NCI-H748 (cell line): Measurements from ENCODE around the gene MICA.
"Not testable (repeated sequence)": the region's sequence is repeated elsewhere in the genome, so short reads cannot be mapped to it uniquely, and the experiment has no call there.

Source experiments
- DNase-seq: peaks from one replicate; lab custom pipeline; 2025; ENCODE audit not compliant: unreplicated experiment; lab: John Stamatoyannopoulos, UW

Gene MICA

DNA sequence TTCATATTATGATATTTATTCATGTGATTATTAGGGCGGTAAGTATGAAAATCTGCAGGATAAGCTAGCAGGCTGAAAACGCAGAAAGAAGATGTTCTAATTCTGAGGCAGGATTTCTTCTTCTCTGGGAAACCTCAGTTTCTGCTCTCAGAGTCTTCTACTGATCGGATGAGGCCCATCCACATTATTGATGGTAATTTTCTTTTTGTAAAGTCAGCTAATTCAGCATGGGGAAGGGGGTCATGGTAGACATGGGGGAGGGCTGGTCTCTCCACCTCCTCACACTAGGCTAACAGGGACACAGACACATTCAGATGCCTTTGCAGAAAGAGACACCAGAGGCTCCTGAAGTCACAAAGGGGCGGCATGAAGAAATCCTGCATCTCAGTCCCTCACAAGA is 21.7 kb upstream of the MICA start:
- DNase-seq: no peak

DNA sequence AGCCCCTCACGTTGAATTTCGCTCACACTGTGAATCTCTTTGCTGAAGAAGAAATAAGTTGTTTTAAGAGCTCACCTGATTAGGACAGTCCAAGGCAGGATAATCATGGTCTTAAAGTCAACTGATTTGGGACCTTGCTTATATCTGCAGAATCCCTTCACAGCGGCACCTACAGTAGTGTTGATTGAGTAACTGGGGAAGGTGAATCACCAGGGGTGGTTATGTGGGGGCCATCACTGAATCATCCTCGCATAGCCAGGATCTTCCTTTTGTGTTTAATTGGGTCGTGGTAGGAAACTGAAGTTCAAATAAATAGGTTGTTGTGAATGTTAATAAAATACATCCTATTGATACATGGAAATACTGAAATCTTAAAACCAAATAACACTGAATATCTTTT is 20.2 kb upstream of the MICA start:
- no peak for DNase-seq

DNA sequence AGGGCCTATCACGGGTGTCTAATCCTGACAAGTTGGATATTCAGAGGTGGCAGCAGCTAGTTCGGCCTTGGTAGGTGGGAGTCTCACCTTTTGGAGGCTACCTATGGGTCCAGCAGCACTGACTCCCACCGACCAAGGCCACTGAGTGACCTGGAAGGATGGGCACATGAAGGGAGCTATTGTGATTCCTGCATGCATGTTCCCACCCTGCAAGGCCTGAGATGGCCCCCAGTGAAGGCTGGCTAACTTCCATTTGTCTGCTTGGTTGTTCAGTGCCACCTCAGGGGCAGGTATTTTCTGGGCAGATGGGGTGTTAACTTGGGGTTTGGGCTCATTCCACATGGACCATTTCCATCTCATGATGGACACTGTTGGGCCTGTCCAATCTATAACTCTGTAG is 18.4 kb upstream of the MICA start:
- DNase-seq: no peak

DNA sequence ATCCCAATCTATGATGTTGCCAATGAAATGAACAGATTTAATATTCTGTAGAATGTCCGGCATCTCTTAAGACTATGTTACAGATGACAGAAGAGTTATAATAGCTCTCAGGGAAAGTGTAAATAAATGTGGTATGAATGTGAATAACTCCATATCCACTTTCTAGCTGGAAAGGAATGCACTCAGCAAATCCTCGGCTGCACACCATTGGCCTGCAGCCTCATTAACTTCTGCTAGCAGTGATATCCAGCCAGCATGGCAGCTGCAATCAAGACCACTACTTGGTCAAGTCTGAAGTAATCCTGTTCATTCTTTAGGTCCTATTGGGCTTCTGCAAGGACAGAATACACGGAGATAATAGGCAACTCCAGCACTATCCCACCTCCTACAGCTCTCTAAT is 17.3 kb upstream of the MICA start:
- no peak for DNase-seq

DNA sequence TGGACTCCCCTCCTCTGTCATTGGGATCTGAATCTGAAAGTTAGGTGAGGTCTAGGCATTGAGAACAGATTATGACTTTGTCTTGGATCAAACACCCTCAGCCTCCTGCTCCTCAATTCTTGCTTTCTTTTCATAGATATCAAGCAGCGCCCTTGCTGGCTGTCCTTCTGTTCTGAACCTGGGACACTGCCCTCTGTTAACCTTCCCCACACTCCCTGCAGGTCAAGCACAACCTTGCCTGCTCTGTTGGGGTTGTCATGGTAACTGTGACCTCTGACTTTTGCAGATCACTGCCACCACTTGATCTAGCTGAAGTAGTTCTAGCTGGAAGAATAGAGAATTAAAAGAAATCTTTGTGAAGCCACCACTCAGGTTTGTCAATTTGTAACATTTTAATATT is 16.4 kb upstream of the MICA start:
- no peak for DNase-seq

DNA sequence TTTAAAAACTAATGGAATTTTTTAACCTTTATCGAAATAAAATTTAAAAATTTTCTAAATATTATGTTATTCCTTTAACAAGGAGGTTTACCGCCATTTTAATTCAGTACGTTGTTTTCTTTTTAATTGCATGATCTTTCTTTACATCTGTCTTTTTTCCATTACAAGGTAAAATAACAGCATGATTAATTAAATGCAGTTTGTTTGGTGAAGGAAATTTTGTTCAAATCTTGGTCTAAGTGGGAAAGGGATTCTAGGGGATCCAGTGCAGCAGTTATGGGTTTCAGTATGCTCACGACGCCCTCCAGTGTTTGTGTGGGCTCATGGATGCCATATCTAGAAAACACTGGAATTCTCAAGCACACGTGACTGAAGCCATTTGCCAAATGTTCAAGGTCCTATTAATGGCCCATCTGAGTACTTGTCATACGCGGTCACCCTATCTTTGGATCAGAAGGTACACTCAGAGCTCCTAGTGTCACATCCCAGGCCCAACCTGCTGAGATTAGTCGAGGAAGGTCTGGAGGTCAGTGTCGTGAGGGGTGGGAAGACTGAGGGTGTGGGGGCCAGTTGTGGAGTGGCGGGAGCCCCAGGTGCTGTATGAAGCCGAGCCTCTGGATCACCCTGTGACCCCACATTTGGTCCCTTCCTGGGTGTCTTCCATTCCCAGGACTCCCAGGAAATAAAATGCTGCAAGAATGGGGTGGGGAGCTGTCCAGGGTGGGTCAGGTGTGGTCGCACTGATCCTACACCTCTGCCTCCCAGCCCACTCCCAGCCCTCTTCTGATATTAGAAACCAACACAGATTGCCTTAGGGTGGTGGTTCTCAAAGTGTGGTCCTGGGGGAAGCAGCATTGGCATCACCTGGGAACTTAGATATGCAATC is 14.2 kb upstream of the MICA start:
- DNase-seq: not testable (repeated sequence)

DNA sequence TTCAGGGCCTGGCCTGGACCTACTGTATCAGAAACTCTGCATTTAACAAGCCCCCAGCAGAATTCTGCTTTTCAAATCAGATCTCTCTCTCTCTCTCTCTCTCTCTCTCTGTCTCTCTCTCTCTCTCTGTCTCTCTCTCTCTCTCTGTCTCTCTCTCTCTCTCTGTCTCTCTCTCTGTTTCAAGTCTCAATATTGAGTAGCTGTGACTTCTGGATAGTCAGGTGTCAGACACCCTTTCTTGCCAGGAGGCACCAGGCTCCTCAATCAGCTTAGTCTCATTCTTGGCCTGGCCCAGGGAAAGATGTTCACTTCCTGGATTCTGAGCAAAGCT is 13.6 kb upstream of the MICA start:
- DNase-seq: not testable (repeated sequence)

DNA sequence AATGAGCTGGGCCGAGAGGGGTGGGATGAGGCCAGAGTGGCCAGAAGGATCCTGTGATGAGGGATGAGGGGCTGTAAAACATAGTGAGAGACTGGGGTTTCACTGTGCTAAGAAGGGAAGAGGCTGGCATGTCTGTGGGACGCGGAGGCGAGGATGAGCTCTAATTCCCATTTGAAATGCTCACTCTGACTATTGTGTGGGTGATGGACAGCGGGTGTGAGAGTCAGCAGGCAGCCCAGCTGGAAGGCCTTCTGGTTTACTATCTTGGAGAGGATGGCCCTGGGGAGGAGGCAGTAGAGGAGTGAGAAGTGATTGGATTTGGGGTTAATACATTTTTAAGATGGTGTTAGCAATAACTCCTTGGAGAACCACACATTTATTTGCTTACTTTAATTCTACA is 9.5 kb upstream of the MICA start:
- no peak for DNase-seq

DNA sequence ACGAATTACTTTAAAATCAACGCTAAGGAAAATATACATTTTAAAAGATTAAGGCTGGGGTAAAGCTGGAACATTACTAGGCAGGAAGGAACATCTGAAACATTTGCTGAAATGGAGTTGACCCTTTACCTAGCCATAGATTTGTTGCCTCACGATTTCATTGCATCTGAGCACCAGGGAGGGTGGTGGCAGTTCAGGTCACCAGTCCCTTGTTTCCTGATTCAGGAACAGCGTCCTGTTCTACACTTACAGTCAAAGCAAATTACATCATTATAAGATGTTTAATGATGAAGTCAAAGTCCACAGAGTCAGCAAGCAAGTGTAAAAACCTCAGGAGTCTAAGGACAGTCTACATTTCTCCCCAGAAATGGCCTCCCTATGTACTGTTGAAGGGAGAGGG is 9.0 kb upstream of the MICA start:
- no peak for DNase-seq

DNA sequence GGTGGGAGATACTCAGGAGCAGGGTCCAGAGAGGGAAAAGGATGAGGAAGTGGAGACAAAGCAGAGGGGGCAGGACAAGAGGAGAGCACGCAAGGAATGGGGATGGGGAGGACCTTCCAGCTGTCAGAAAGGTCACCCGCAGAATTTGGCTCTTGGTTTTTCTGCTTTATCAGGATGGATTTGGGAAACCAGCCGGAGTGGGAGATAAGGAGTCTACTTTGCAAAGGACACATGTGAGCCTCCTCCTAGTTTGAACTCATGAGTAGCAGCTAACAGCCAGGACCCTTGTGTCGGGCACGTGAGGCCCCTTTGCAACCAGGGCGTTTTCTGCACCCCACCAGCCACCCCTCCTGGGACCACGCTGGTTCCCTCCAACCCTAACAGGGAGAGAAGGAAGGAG is 7.6 kb upstream of the MICA start:
- no peak for DNase-seq

DNA sequence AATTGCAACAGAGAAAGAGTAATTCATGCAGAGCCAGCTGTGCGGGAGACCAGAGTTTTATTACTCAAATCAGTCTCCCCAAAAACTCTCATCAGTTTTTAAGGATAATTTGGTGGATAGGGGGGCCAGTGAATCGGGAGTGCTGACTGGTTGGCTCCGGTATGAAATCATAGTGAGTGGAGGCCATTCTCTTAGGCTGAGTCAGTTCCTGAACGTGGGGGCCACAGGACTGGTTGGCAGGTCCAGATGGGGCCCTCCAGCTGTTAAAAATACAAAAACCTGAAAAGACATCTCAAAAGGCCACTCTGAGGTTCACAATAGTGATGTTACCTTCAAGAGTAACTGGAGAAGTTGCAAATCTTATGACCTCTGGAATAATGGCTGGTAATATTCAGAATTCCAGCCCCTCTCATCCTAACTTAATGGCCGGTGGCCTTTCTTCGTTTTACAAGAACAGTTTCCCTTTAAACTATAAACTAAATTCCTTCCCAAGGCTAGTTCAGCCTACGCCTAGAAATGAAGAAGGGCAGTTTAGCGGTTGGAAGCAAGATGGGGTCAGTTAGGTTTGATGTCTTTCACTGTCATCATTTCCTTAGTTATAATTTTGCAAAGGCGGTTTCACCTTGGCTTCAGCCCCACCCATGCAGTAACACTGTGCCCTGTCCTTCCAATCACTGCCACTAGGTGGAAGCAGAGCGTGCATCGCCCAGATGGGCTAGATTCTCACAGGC is 6.8 kb upstream of the MICA start:
- DNase-seq: peak; percentile 77

DNA sequence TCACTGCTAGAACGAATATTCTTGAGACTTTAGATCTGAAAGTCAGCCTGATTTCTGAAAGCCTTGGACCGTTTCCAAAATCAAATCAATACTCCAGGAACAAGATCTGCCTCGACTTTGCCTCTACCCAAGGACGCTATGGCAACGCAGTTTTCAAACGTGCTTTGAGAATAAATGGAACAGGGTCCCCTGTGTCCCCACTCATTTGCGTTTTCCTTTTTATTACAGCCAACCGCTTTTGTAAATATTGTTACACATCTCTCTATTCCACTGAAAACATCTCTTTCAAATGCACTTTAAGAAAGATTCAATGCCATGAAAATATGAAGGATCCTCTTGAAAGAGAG is 6.3 kb upstream of the MICA start:
- not testable (repeated sequence) for DNase-seq

DNA sequence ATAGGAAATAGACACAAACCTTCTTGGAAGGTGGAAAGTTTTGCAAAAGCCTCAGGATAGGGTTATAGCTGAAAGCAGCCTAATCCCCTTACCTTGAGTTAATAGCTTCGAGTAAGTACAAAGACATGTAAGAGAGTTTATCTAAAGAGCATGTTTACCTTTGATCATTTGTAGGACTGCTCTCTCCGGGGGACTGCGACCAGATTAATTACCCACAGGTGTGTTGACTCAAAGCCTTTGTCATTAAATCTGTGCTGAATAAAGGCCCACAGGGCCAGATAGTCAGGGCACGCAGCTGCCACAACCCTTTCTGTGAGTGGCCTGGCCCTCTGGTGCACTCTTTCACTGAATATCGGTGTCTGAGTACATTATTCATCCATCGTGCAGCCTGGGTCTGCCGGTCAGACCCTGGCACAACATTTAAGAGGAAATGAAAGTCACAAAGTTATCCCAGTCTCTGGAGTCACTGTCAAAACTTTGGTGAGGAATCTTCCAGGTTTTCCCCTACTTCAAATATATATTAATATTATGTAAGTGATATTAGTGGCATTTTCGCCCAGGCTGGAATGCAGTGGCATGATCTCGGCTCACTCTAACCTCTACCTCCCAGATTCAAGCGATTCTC is 5.4 kb upstream of the MICA start:
- peak; percentile 43 for DNase-seq

DNA sequence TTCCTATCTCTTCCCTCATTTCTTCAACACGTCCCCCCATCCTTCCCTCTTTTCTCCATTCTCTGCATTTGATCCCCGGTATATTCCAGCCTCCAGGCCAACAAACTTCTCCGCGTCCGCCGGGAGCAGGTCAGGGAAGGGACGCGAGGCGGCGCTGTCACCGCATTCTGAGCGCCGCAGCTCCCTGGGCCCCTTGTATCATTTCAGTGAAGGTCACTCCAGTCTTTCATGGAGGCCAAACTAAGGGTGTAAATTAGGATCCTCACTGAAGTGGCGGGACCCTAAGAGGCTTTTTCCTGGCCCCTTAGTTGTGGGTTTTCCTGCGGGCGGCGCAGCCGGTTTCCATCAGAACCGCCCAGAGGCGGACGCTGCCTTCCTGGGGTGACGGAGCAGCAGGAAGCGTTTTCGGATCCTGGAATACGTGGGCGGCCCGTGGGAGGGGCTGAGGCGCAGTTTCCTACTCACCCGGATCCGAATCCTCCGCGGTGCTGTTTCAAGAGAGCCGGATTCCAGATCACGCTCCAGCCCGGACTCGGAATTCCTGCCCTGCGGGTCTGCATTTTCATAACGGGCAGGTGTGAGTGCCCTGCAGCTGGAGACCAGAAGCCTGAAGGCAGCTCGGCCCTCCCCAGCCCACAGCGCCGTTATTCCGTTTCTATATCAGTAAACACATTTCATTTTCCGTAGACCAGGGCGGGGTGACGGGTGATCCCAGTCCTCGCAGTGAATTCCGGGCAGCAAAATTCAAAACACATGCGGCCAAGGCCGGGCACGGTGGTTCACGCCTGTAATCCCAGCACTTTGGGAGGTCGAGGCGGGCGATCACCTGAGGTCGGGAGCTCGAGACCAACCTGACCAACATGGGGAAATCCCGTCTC is 3.6 kb upstream of the MICA start:
- peak; percentile 70 for DNase-seq

DNA sequence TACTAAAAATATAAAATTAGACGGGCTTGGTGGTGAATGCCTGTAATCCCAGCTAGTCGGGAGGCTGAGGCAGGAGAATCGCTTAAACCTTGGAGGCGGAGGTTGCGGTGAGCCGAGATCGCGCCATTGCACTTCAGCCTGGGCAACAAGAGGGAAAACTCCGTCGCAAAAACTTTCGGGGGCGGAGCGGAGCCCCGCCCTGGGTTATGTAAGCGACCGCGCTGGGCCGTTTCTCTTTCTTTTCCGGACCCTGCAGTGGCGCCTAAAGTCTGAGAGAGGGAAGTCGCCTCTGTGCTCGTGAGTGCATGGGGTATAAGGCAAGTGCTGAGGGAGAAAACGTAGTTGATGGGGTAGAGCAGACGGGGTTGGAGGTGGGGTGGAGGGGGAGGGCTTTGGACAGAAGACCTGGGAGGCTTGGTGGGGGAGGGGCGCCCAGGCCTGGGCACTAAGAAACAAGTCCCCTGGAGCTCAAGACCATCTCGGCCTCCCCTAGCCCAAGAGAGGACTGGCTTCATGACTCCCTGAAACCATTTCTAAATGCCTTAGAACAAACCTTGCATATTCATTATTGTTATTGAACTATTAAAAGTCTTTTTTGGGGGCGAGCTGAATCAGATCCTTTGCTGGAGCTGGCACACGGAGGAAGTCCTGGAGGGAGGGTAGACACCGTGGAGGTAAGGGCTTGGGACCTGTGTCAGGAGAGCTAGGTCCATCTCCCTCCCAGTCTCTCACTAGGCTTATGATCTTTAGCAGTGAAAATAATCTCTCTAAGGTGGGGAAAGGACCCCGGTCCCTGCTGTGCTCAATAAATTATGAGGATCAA is 2.7 kb upstream of the MICA start:
- no peak for DNase-seq

DNA sequence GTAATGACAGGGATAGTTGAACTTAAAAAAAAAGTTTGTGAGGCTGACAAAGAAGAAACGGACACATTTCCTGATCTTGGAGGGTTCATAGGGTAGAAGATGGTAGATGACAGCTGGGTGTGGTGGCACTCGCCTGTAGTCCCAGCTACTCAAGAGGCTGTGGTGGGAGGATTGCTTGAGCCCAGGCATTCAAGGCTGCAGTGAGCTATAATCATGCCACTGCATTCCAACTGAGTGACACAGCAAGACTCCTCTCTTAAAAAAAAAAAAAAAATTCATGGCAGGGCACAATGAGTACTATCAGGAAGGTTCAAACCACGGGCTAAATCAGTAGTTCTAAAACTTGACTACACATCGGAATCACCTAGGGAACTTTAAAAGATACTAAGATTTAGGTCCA is 2.0 kb upstream of the MICA start:
- no peak for DNase-seq

DNA sequence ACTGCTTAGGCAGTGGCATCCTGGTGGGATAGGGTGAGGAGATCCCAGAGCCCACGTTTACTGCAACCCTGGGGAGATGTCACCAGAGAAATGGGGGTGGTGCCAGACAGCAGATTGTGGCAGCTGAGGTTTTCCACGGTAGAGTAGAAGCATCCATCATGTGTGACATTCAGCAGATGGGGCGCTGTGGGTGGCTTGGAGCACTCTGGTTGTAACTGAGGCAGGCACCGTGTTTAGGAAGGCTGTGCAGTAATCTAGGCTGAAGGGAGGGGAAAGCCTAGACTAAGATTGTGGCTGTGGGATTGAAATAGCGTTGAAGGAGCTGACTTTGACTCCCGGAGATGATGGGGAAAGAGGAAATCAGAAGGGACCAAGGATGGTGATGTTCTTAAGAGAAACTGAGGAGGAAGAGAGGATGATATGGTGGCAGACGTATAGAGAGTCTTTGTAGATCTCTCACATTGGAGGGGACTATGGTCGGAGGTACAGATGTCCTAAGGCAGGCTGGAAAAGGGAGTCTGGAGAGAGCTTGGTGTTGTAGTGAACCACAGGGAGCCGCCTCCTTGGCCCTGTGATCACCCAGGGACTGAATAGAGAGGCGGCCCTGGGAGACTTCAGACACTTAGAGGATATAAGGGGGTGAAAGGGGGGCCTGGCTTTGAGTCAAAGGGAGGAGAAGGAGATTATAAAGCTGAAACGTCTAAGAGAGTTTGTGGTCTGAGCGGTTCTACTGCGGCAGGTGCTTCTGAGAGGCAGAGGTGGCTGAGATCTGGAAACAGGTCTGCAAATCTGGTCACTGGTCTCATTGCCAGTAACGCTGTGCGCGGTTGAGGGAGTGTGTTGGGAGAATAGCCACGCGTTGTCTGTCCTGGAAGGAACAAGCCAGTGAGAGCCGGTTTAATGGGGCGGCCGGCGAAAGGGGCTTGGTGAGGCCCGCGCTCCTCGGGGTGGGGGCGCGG is 792 bp upstream of the MICA start:
- DNase-seq: peak; percentile 40

DNA sequence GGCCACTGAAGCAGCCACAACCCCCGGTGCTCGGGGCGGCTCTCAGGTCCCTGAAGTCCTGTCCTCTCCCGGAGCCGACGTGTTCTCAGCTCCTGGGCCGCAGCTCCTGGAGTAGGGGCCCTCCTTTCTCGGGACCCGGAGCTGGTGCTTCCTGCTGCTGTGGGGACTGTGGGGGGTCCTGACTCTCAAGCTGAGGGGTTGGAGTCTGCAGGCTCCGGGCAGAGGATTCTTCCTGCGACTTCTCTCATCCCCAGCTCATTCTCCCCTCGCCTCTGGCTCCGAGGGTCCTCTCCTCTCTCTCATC is 618 bp downstream of the MICA start:
- not testable (repeated sequence) for DNase-seq

DNA sequence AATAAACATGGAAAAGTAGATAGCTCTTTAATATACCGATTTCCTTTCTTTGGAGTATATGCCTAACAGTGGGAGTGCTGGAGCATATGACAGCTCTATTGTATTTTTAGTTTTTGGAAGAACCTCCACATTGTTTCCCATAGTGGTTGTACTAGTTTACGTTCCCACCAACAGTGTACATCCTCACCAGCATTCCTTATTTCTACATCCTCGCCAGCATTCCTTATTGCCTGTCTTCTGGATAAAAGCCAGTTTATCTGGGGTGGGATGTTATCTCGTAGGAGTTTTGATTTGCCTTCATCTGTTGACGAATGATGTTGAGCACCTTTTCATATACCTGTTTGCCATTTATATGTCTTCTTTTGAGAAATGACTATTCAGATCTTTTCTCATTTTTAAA is 2.6 kb downstream of the MICA start:
- DNase-seq: no peak

DNA sequence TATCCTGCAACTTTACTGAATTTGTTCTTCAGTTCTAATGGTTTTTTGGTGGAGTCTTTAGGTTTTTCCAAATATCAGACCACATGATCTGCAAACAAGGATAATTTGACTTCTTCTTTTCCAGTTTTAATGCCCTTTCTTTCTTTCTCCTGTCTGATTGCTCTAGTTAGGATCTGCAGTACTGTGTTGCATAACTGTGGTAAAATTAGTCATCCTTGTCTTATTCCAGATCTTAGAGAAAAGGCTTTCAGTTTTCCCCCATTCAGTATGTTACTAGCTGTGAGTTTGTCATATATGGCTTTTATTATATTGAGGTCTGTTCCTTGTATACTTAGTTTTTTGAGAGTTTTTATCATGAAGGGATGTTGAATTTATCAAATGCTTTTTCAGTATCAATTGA is 4.3 kb downstream of the MICA start:
- DNase-seq: no peak
